Sigmoid colon (tissue), 7 donors: ENCODE measurements around the gene ATP6V1G1. TPM values are rescaled to one million over a fixed set of nuclear protein-coding genes. Genes with fewer than 3 reads are reported as not detected.

ENCODE experiments used
- DNase-seq: peaks from one replicate; pipeline ENCODE4 v3.0.0-alpha.2; 2019
- H3K27ac ChIP-seq, 4 donors: fragments of 200-600 bp; sonication (generic); one replicate each; pipeline ENCODE4 v1.5.1; 2016 to 2019; ENCODE audit warnings: mild to moderate bottlenecking in 1 of 4
- H3K27me3 ChIP-seq, 3 donors: fragments of 200-600 bp; sonication (generic); one replicate each; pipeline ENCODE4 v1.5.1; 2019; ENCODE audit warnings: mild to moderate bottlenecking in 1 of 3
- H3K36me3 ChIP-seq, 4 donors: fragments of 200-600 bp; sonication (generic); one replicate each; pipeline ENCODE4 v1.5.1; 2016 to 2019
- H3K4me1 ChIP-seq, 4 donors: fragments of 200-600 bp; sonication (generic); one replicate each; pipeline ENCODE4 v1.5.1; 2017 to 2019
- H3K4me3 ChIP-seq, 4 donors: fragments of 200-600 bp; sonication (generic); one replicate each; pipeline ENCODE4 v1.5.1; 2017 to 2019; ENCODE audit warnings: mild to moderate bottlenecking in 2 of 4, moderate library complexity in 1 of 4
- H3K9me3 ChIP-seq, 4 donors: fragments of 200-600 bp in 3 of 4; sonication (generic) in 3 of 4; one replicate each; pipeline versions ENCODE4 v1.5.1 to v1.6.1; 2013 to 2019
- CTCF ChIP-seq, 4 experiments: fragments of 450-650 bp in 3 of 4; fragments of 200-600 bp in 1 of 4; IDR thresholded peaks; one replicate each; pipeline ENCODE4 v1.5.1; 2016 to 2019; ENCODE audit warnings: antibody characterized with exemption in 4 of 4, mild to moderate bottlenecking in 3 of 4, moderate library complexity in 2 of 4
- EP300 ChIP-seq, 4 donors: sonication (generic); formaldehyde crosslinking; IDR thresholded peaks; one replicate each; pipeline ENCODE4 v1.6.1; 2017; ENCODE audit warnings: antibody characterized with exemption in 4 of 4
- POLR2A ChIP-seq, 2 donors: fragments of 450-650 bp; IDR thresholded peaks; one replicate each; pipeline ENCODE4 v1.6.1; 2016; ENCODE audit warnings: antibody characterized with exemption in 2 of 2, mild to moderate bottlenecking in 2 of 2, moderate library complexity in 2 of 2
- POLR2AphosphoS5 ChIP-seq, 4 donors: sonication (generic); formaldehyde crosslinking; IDR thresholded peaks; one replicate each; pipeline ENCODE4 v1.6.1; 2017; ENCODE audit warnings: antibody characterized with exemption in 4 of 4
- WGBS, 2 donors: extraction: QIAGEN DNeasy Blood & Tissue Kit; methylation state at CpG; one replicate each; pipeline ENCODE4 v1.1.7; 2013; 5-methylcytosine and 5-hydroxymethylcytosine counted together
- intact Hi-C: fragments of 100-400 bp; cut with DNase I; formaldehyde crosslinking; loops from one replicate; pipeline ENCODE4 v1.15.1; 2023
- polyA plus RNA-seq, 3 donors: library from polyadenylated mRNA; stranded (reverse); fragments of 200-250 nt; gene quantifications; one replicate each; pipeline ENCODE4 v1.2.3, GENCODE V29; 2013
- small RNA-seq, 3 donors: library from RNA; depleted of rRNA; stranded (forward); fragments of <200 nt; gene quantifications; one replicate each; pipeline ENCODE3, GENCODE V24; 2016
- total RNA-seq, 4 donors: library from RNA; depleted of rRNA; stranded (reverse); fragments of >200 nt; gene quantifications; one replicate each; pipeline ENCODE4 v1.1.0, GENCODE V29; 2016
- donor health status: healthy with polysubstance abuse.
- donor health status: Bipolar disorder and iron deficiency.
- donor health status: healthy.

ATP6V1G1 gene
- total and polyA plus RNA-seq, 7 donors, result 114 to 256 (median 176) TPM

GRCh38 chr9:114638404-114638803 lies 50.8 kb downstream of the ATP6V1G1 start:
- DNase-seq, result no peak
- TF ChIP-seq CTCF (IDR thresholded peaks at IDR 0.05) (no peak), POLR2A (IDR thresholded peaks at IDR 0.05) (no peak), EP300 (IDR thresholded peaks at IDR 0.05) (no peak), POLR2AphosphoS5 (IDR thresholded peaks at IDR 0.05) (no peak)
- Histone ChIP-seq H3K27me3 (no peaks in the 10 kb centered on the region), H3K4me1 (no peaks in the 10 kb centered on the region), H3K36me3 (peaks cover 20 to 98% (median 42%) of the 10 kb centered on the region in 4 donors), H3K27ac (no peak overlapping the region), H3K9me3 (no peaks in the 10 kb centered on the region), H3K4me3 (no peak overlapping the region)
- intact Hi-C loops, result no loop called here
- 94 to 97% methylated on average over 8 of the region's 8 CpGs for WGBS, 2 donors

- H3K4me3 ChIP-seq, result no peak overlapping the region
- WGBS, 2 donors, result 56 to 86% methylated on average over 1 of the region's 1 CpG
- H3K4me1 ChIP-seq, result no peaks in the 10 kb centered on the region
- H3K36me3 ChIP-seq, result peaks cover 20 to 99% (median 43%) of the 10 kb centered on the region in 4 donors
- no peaks in the 10 kb centered on the region for H3K27me3 ChIP-seq
- H3K27ac ChIP-seq, result no peak overlapping the region
- TF ChIP-seq CTCF (IDR thresholded peaks at IDR 0.05) (no peak), POLR2A (IDR thresholded peaks at IDR 0.05) (no peak), POLR2AphosphoS5 (IDR thresholded peaks at IDR 0.05) (no peak), EP300 (IDR thresholded peaks at IDR 0.05) (no peak)
- intact Hi-C loops, result no loop called here
- no peaks in the 10 kb centered on the region for H3K9me3 ChIP-seq
- DNase-seq, result no peak
Observed at GRCh38 chr9:114641967-114642366, 54.4 kb downstream of the ATP6V1G1 start.

DNA sequence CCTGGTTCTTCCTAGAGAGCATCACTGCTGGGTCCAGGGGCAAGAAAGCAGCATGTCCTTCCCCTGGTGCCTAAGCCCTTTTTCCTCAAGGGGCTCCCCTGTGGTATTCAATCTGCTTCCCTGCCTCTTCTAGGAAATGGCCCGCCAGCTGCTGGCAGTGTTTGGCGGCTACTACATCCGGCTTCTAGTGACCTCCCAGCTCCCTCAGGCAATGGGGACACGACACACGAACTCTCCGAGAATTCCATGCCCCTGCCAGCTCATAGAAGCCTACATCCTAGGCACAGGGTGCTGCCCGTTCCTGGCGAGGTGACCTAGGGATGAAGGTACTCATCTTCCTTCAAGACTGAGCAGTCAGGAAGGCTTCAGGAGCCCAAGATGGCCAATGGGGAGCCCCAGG lies 55.4 kb downstream of the ATP6V1G1 start:
- no peak for TF ChIP-seq EP300 (IDR thresholded peaks at IDR 0.05)
- TF ChIP-seq POLR2AphosphoS5 (IDR thresholded peaks at IDR 0.05), result no peak
- TF ChIP-seq POLR2A (IDR thresholded peaks at IDR 0.05), result no peak
- H3K27me3 ChIP-seq, result no peaks in the 10 kb centered on the region
- H3K36me3 ChIP-seq, result peaks cover 14 to 92% (median 38%) of the 10 kb centered on the region in 4 donors
- H3K4me1 ChIP-seq, result no peaks in the 10 kb centered on the region
- no peak overlapping the region for H3K4me3 ChIP-seq
- DNase-seq, result no peak
- H3K27ac ChIP-seq, result no peak overlapping the region
- intact Hi-C loops, result no loop called here
- WGBS, 2 donors, result 94 to 95% methylated on average over 8 of the region's 8 CpGs
- H3K9me3 ChIP-seq, result no peaks in the 10 kb centered on the region

DNA sequence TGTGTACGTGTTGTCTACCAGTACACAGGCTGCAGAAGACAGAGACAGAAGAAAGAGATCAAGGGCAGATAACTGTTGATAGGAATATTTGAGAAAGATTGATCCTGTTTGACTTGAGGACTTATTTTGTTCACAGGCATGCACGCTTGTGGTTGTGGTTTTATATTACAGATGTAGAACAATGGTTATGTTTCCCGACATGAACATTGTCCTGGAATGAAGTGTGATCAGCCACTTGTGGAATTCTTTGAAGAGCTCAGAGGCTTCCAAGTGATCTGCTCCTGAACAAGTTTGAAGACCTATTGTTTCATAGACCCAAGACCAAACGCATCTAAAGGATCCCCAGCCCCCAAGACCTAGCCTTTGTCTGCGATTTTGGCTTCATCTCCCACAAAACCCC lies 56.3 kb downstream of the ATP6V1G1 start:
- H3K4me1 ChIP-seq, result no peaks in the 10 kb centered on the region
- peaks cover 5 to 83% (median 34%) of the 10 kb centered on the region in 4 donors for H3K36me3 ChIP-seq
- H3K27ac ChIP-seq, result no peak overlapping the region
- no peaks in the 10 kb centered on the region for H3K9me3 ChIP-seq
- intact Hi-C loops, result no loop called here
- no peaks in the 10 kb centered on the region for H3K27me3 ChIP-seq
- WGBS, 2 donors, result 94 to 96% methylated on average over 5 of the region's 5 CpGs
- no peak for TF ChIP-seq EP300 (IDR thresholded peaks at IDR 0.05)
- no peak for TF ChIP-seq POLR2AphosphoS5 (IDR thresholded peaks at IDR 0.05)
- no peak for TF ChIP-seq CTCF (IDR thresholded peaks at IDR 0.05)
- TF ChIP-seq POLR2A (IDR thresholded peaks at IDR 0.05), result no peak
- no peak overlapping the region for H3K4me3 ChIP-seq
- no peak for DNase-seq

Small RNA genes lying within 50 kb of the gene (small RNA-seq; reads per million reads assigned to genes)
- gene RF00019, result 0 reads per million in 3 donors

Other genes starting within 250 kb of the ATP6V1G1 start
- 10 to 100 TPM; 13.6 to 18.6 (median 17.7) TPM for gene AKNA, start 199.8 kb upstream of the ATP6V1G1 start, total RNA-seq
- 10 to 100 TPM in 2 of 3 donors, 1 to 10 TPM in 1; 9.9 to 81.6 (median 10.2) TPM for gene AKNA, start 199.8 kb upstream of the ATP6V1G1 start, polyA plus RNA-seq
- gene WHRN, start 82.3 kb upstream of the ATP6V1G1 start, total RNA-seq, result 1 to 10 TPM; 4.6 to 7.8 (median 6.3) TPM
- 1 to 10 TPM in 2 of 3 donors, under 1 TPM in 1; 0.60 to 6.4 (median 1.4) TPM for gene WHRN, start 82.3 kb upstream of the ATP6V1G1 start, polyA plus RNA-seq
- gene TMEM268, start 23.5 kb downstream of the ATP6V1G1 start, total RNA-seq, result 10 to 100 TPM in 3 of 4 donors, 1 to 10 TPM in 1; 7.9 to 28.5 (median 10.3) TPM
- 1 to 10 TPM; 3.0 to 9.3 (median 3.0) TPM for gene TMEM268, start 23.5 kb downstream of the ATP6V1G1 start, polyA plus RNA-seq
- not detected for gene TEX53, start 70.0 kb downstream of the ATP6V1G1 start, total RNA-seq
- gene TEX53, start 70.0 kb downstream of the ATP6V1G1 start, polyA plus RNA-seq, result not detected
- not detected for gene TEX48, start 94.4 kb downstream of the ATP6V1G1 start, total RNA-seq
- not detected for gene TEX48, start 94.4 kb downstream of the ATP6V1G1 start, polyA plus RNA-seq
- 10 to 100 TPM in 2 of 4 donors, 1 to 10 TPM in 2; 2.3 to 13.2 (median 10.1) TPM for gene TNFSF15, start 218.3 kb downstream of the ATP6V1G1 start, total RNA-seq
- gene TNFSF15, start 218.3 kb downstream of the ATP6V1G1 start, polyA plus RNA-seq, result 1 to 10 TPM in 1 of 3 donors, under 1 TPM in 2; 0.60 to 1.5 (median 0.92) TPM